ENCODE results near the gene ZNF536. TPM values are rescaled to one million over a fixed set of nuclear protein-coding genes. Genes with fewer than 3 reads are reported as not detected.
"Not testable (repeated sequence)": the region's sequence is repeated elsewhere in the genome, so short reads cannot be mapped to it uniquely, and the experiment has no call there.

ZNF536 gene
- total RNA-seq, 2 experiments from 2014 or later, result not detected

- H3K4me3 Mint-ChIP-seq; H3K4me1 Mint-ChIP-seq; POLR2A ChIA-PET; ATAC-seq (ENCODE audit: low read depth); H3K9me3 Mint-ChIP-seq; H3K36me3 Mint-ChIP-seq; H3K27ac Mint-ChIP-seq; H3K27me3 Mint-ChIP-seq; DNase-seq: not testable (repeated sequence)
Observed at GRCh38 chr19:30417166-30417565, 45.0 kb downstream of the ZNF536 start.

GRCh38 chr19:30419568-30420180 lies 47.5 kb downstream of the ZNF536 start:
- POLR2A ChIA-PET, result no interaction called here
- no peaks in the 10 kb centered on the region for H3K4me1 Mint-ChIP-seq
- no peak for ATAC-seq (ENCODE audit: low read depth)
- no peaks in the 10 kb centered on the region for H3K36me3 Mint-ChIP-seq
- H3K4me3 Mint-ChIP-seq, result no peak overlapping the region
- no peak for DNase-seq
- H3K27me3 Mint-ChIP-seq, result peaks cover 6% of the 10 kb centered on the region
- H3K27ac Mint-ChIP-seq, result no peak overlapping the region
- no peaks in the 10 kb centered on the region for H3K9me3 Mint-ChIP-seq

GRCh38 chr19:30420316-30420715 lies 48.1 kb downstream of the ZNF536 start:
- ATAC-seq (ENCODE audit: low read depth) (no peak), DNase-seq (no peak)
- no peaks in the 10 kb centered on the region for H3K9me3 Mint-ChIP-seq
- no peaks in the 10 kb centered on the region for H3K36me3 Mint-ChIP-seq
- peaks cover 2% of the 10 kb centered on the region for H3K27me3 Mint-ChIP-seq
- H3K4me3 Mint-ChIP-seq, result no peak overlapping the region
- no peaks in the 10 kb centered on the region for H3K4me1 Mint-ChIP-seq
- H3K27ac Mint-ChIP-seq, result no peak overlapping the region
- POLR2A ChIA-PET, result no interaction called here

- Mint-ChIP-seq H3K9me3 (no peaks in the 10 kb centered on the region), H3K4me3 (no peak overlapping the region), H3K36me3 (no peaks in the 10 kb centered on the region), H3K27ac (no peak overlapping the region), H3K4me1 (no peaks in the 10 kb centered on the region), H3K27me3 (peaks cover 2% of the 10 kb centered on the region)
- ATAC-seq (ENCODE audit: low read depth), result no peak
- POLR2A ChIA-PET, result no interaction called here
- no peak for DNase-seq
Observed at GRCh38 chr19:30420881-30421280, 48.7 kb downstream of the ZNF536 start.

- H3K27ac Mint-ChIP-seq, result no peak overlapping the region
- no peaks in the 10 kb centered on the region for H3K9me3 Mint-ChIP-seq
- POLR2A ChIA-PET, result no interaction called here
- H3K36me3 Mint-ChIP-seq, result no peaks in the 10 kb centered on the region
- ATAC-seq (ENCODE audit: low read depth) (no peak), DNase-seq (no peak)
- H3K27me3 Mint-ChIP-seq, result peaks cover 2% of the 10 kb centered on the region
- no peak overlapping the region for H3K4me3 Mint-ChIP-seq
- no peaks in the 10 kb centered on the region for H3K4me1 Mint-ChIP-seq
Observed at GRCh38 chr19:30421571-30421970, 49.4 kb downstream of the ZNF536 start.

- no peak for DNase-seq
- H3K27me3 Mint-ChIP-seq, result peaks cover 2% of the 10 kb centered on the region
- H3K4me3 Mint-ChIP-seq, result no peak overlapping the region
- no peaks in the 10 kb centered on the region for H3K9me3 Mint-ChIP-seq
- H3K27ac Mint-ChIP-seq, result no peak overlapping the region
- H3K4me1 Mint-ChIP-seq, result no peaks in the 10 kb centered on the region
- ATAC-seq (ENCODE audit: low read depth), result no peak
- H3K36me3 Mint-ChIP-seq, result no peaks in the 10 kb centered on the region
- POLR2A ChIA-PET, result no interaction called here
Observed at GRCh38 chr19:30423481-30423880, 51.3 kb downstream of the ZNF536 start.

GRCh38 chr19:30425885-30426838 lies 54.0 kb downstream of the ZNF536 start:
- no peak for DNase-seq
- Mint-ChIP-seq H3K27me3 (no peaks in the 10 kb centered on the region), H3K4me3 (no peak overlapping the region), H3K27ac (no peak overlapping the region), H3K4me1 (no peaks in the 10 kb centered on the region), H3K36me3 (no peaks in the 10 kb centered on the region), H3K9me3 (no peaks in the 10 kb centered on the region)
- POLR2A ChIA-PET, result no interaction called here
- ATAC-seq (ENCODE audit: low read depth), result no peak

- no peak for DNase-seq
- POLR2A ChIA-PET, result no interaction called here
- no peaks in the 10 kb centered on the region for H3K4me1 Mint-ChIP-seq
- no peak overlapping the region for H3K4me3 Mint-ChIP-seq
- H3K27me3 Mint-ChIP-seq, result no peaks in the 10 kb centered on the region
- H3K27ac Mint-ChIP-seq, result no peak overlapping the region
- H3K36me3 Mint-ChIP-seq, result no peaks in the 10 kb centered on the region
- no peaks in the 10 kb centered on the region for H3K9me3 Mint-ChIP-seq
- no peak for ATAC-seq (ENCODE audit: low read depth)
Observed at GRCh38 chr19:30426864-30427263, 54.7 kb downstream of the ZNF536 start.

- POLR2A ChIA-PET, result no interaction called here
- Mint-ChIP-seq H3K27me3 (no peaks in the 10 kb centered on the region), H3K27ac (no peak overlapping the region), H3K36me3 (no peaks in the 10 kb centered on the region), H3K4me1 (no peaks in the 10 kb centered on the region), H3K9me3 (no peaks in the 10 kb centered on the region), H3K4me3 (no peak overlapping the region)
- ATAC-seq (ENCODE audit: low read depth) (no peak), DNase-seq (no peak)
Observed at GRCh38 chr19:30428092-30428680, 56.0 kb downstream of the ZNF536 start.

- POLR2A ChIA-PET, result no interaction called here
- no peaks in the 10 kb centered on the region for H3K36me3 Mint-ChIP-seq
- H3K27ac Mint-ChIP-seq, result no peak overlapping the region
- ATAC-seq (ENCODE audit: low read depth) (no peak), DNase-seq (no peak)
- no peaks in the 10 kb centered on the region for H3K9me3 Mint-ChIP-seq
- no peaks in the 10 kb centered on the region for H3K27me3 Mint-ChIP-seq
- H3K4me1 Mint-ChIP-seq, result no peaks in the 10 kb centered on the region
- H3K4me3 Mint-ChIP-seq, result no peak overlapping the region
Observed at GRCh38 chr19:30428844-30429243, 56.7 kb downstream of the ZNF536 start.

GRCh38 chr19:30430206-30430734 lies 58.1 kb downstream of the ZNF536 start:
- Mint-ChIP-seq H3K4me3 (no peak overlapping the region), H3K9me3 (no peaks in the 10 kb centered on the region), H3K27ac (no peak overlapping the region), H3K36me3 (no peaks in the 10 kb centered on the region), H3K4me1 (no peaks in the 10 kb centered on the region), H3K27me3 (no peaks in the 10 kb centered on the region)
- DNase-seq, result no peak
- POLR2A ChIA-PET, result no interaction called here
- no peak for ATAC-seq (ENCODE audit: low read depth)

GRCh38 chr19:30431591-30431990 lies 59.4 kb downstream of the ZNF536 start:
- H3K4me1 Mint-ChIP-seq, result no peaks in the 10 kb centered on the region

GRCh38 chr19:30434797-30435594 lies 62.8 kb downstream of the ZNF536 start:
- H3K36me3 Mint-ChIP-seq, result no peaks in the 10 kb centered on the region

More at GRCh38 chr19:30431591-30431990, 59.4 kb downstream of the ZNF536 start:
- ATAC-seq (ENCODE audit: low read depth) (no peak), DNase-seq (no peak)
- Mint-ChIP-seq H3K27me3 (no peaks in the 10 kb centered on the region), H3K4me3 (no peak overlapping the region), H3K36me3 (no peaks in the 10 kb centered on the region), H3K27ac (no peak overlapping the region), H3K9me3 (no peaks in the 10 kb centered on the region)
- POLR2A ChIA-PET, result no interaction called here

More at GRCh38 chr19:30434797-30435594, 62.8 kb downstream of the ZNF536 start:
- no peak overlapping the region for H3K4me3 Mint-ChIP-seq
- H3K27me3 Mint-ChIP-seq, result no peaks in the 10 kb centered on the region
- H3K27ac Mint-ChIP-seq, result no peak overlapping the region
- DNase-seq (no peak), ATAC-seq (ENCODE audit: low read depth) (no peak)
- no peaks in the 10 kb centered on the region for H3K9me3 Mint-ChIP-seq
- POLR2A ChIA-PET, result no interaction called here
- no peaks in the 10 kb centered on the region for H3K4me1 Mint-ChIP-seq

Measured in activated naive CD8-positive, alpha-beta T cell treated with anti-CD3 and anti-CD28 coated beads, Interleukin-2, amount 10 ng/mL, durations not matched to agents 7 days and 5 days (primary cell).